GM18511 (cell line): ENCODE measurements around the gene FBXO42.
"Not testable (repeated sequence)": the region's sequence is repeated elsewhere in the genome, so short reads cannot be mapped to it uniquely, and the experiment has no call there.

Experiments used
- ATAC-seq: cut with Tn5 transposase; IDR thresholded peaks from one replicate; pipeline ENCODE4 v1.9.1; 2021; ENCODE audit warnings: mild to moderate bottlenecking, moderate library complexity; ENCODE audit not compliant: unreplicated experiment

The FBXO42 gene

GRCh38 chr1:16372535-16373285 is 20.4 kb upstream of the FBXO42 start:
- no peak for ATAC-seq

- no peak for ATAC-seq
These were observed 19.4 kb upstream of the FBXO42 start for GRCh38 chr1:16371725-16372124.

- ATAC-seq, result no peak
These were observed 17.5 kb upstream of the FBXO42 start for GRCh38 chr1:16369821-16370220.

GRCh38 chr1:16367968-16368890 is 15.9 kb upstream of the FBXO42 start:
- no peak for ATAC-seq

GRCh38 chr1:16367258-16367967 is 15.1 kb upstream of the FBXO42 start:
- peak; percentile 69 for ATAC-seq

- ATAC-seq, result peak; percentile 83
These were observed 14.5 kb upstream of the FBXO42 start, which contains the start of gene SZRD1 for GRCh38 chr1:16366722-16367257. TSS of gene SZRD1 (plus strand) at chr1:16367242. CDS start at chr1:16367258, 16 bp downstream.

GRCh38 chr1:16365146-16365498 is 12.8 kb upstream of the FBXO42 start:
- ATAC-seq, result not testable (repeated sequence)

GRCh38 chr1:16356867-16357266 is 4.6 kb upstream of the FBXO42 start:
- ATAC-seq, result no peak

- no peak for ATAC-seq
These were observed 2.3 kb upstream of the FBXO42 start for GRCh38 chr1:16354619-16355018.

GRCh38 chr1:16352842-16353535 is 709 bp upstream of the FBXO42 start:
- ATAC-seq, result no peak

GRCh38 chr1:16351456-16351993 is 755 bp downstream of the FBXO42 start:
- no peak for ATAC-seq

GRCh38 chr1:16349847-16350406 is 2.4 kb downstream of the FBXO42 start:
- ATAC-seq, result no peak

GRCh38 chr1:16348414-16349182 is 3.7 kb downstream of the FBXO42 start:
- no peak for ATAC-seq

GRCh38 chr1:16343276-16343675 is 9.0 kb downstream of the FBXO42 start:
- ATAC-seq, result not testable (repeated sequence)

GRCh38 chr1:16342331-16343062 is 9.8 kb downstream of the FBXO42 start:
- ATAC-seq, result no peak

GRCh38 chr1:16340673-16341072 is 11.6 kb downstream of the FBXO42 start:
- no peak for ATAC-seq

- ATAC-seq, result no peak
These were observed 13.3 kb downstream of the FBXO42 start for GRCh38 chr1:16338961-16339360.

- no peak for ATAC-seq
These were observed 17.5 kb downstream of the FBXO42 start for GRCh38 chr1:16334655-16335340.
